ENCODE data around the gene ARHGAP10.

Gene ARHGAP10

GRCh38 chr4:148065075-148065474, 333.2 kb downstream of the ARHGAP10 start:
- Histone ChIP-seq H3K36me3 (ENCODE audit: control insufficient read depth, insufficient read depth, low read length) (no peaks in the 10 kb centered on the region), H3K4me3 (ENCODE audit: insufficient read depth, low read depth, low read length) (no peak overlapping the region), H3K27me3 (ENCODE audit: control insufficient read depth, insufficient read depth, low read length, poor library complexity, severe bottlenecking) (no peaks in the 10 kb centered on the region), H3K9me3 (ENCODE audit: control insufficient read depth, low read length) (no peaks in the 10 kb centered on the region), H3K4me1 (ENCODE audit: control insufficient read depth, insufficient read depth, low read length) (no peaks in the 10 kb centered on the region), H3K27ac (ENCODE audit: insufficient read depth, low read depth, low read length, poor library complexity, severe bottlenecking) (no peak overlapping the region)
- 88 to 96% methylated on average over 4 of the region's 5 CpGs for WGBS, 2 experiments

- Histone ChIP-seq H3K27ac (ENCODE audit: insufficient read depth, low read depth, low read length, poor library complexity, severe bottlenecking) (no peak overlapping the region), H3K36me3 (ENCODE audit: control insufficient read depth, insufficient read depth, low read length) (no peaks in the 10 kb centered on the region), H3K27me3 (ENCODE audit: control insufficient read depth, insufficient read depth, low read length, poor library complexity, severe bottlenecking) (no peaks in the 10 kb centered on the region), H3K4me1 (ENCODE audit: control insufficient read depth, insufficient read depth, low read length) (no peaks in the 10 kb centered on the region), H3K4me3 (ENCODE audit: insufficient read depth, low read depth, low read length) (no peak overlapping the region), H3K9me3 (ENCODE audit: control insufficient read depth, low read length) (no peaks in the 10 kb centered on the region)
- WGBS, 2 experiments: 90 to 92% methylated on average over 6 of the region's 6 CpGs
Measured at GRCh38 chr4:148067301-148067916, 335.5 kb downstream of the ARHGAP10 start.

GRCh38 chr4:148068065-148068911, 336.4 kb downstream of the ARHGAP10 start:
- no peak overlapping the region for H3K27ac ChIP-seq (ENCODE audit: insufficient read depth, low read depth, low read length, poor library complexity, severe bottlenecking)
- no peaks in the 10 kb centered on the region for H3K27me3 ChIP-seq (ENCODE audit: control insufficient read depth, insufficient read depth, low read length, poor library complexity, severe bottlenecking)
- H3K4me3 ChIP-seq (ENCODE audit: insufficient read depth, low read depth, low read length): no peak overlapping the region
- no peaks in the 10 kb centered on the region for H3K9me3 ChIP-seq (ENCODE audit: control insufficient read depth, low read length)
- no peaks in the 10 kb centered on the region for H3K4me1 ChIP-seq (ENCODE audit: control insufficient read depth, insufficient read depth, low read length)
- no peaks in the 10 kb centered on the region for H3K36me3 ChIP-seq (ENCODE audit: control insufficient read depth, insufficient read depth, low read length)
- WGBS, 2 experiments: 86 to 89% methylated on average over 13 of the region's 13 CpGs

GRCh38 chr4:148069086-148069894, 337.4 kb downstream of the ARHGAP10 start:
- Histone ChIP-seq H3K27ac (ENCODE audit: insufficient read depth, low read depth, low read length, poor library complexity, severe bottlenecking) (no peak overlapping the region), H3K4me1 (ENCODE audit: control insufficient read depth, insufficient read depth, low read length) (no peaks in the 10 kb centered on the region), H3K4me3 (ENCODE audit: insufficient read depth, low read depth, low read length) (no peak overlapping the region), H3K9me3 (ENCODE audit: control insufficient read depth, low read length) (no peaks in the 10 kb centered on the region), H3K36me3 (ENCODE audit: control insufficient read depth, insufficient read depth, low read length) (no peaks in the 10 kb centered on the region), H3K27me3 (ENCODE audit: control insufficient read depth, insufficient read depth, low read length, poor library complexity, severe bottlenecking) (no peaks in the 10 kb centered on the region)
- WGBS, 2 experiments: 95 to 98% methylated on average over 7 to 11 of the region's 11 CpGs

- no peaks in the 10 kb centered on the region for H3K9me3 ChIP-seq (ENCODE audit: control insufficient read depth, low read length)
- H3K36me3 ChIP-seq (ENCODE audit: control insufficient read depth, insufficient read depth, low read length): no peaks in the 10 kb centered on the region
- 92 to 96% methylated on average over 3 of the region's 3 CpGs for WGBS, 2 experiments
- no peak overlapping the region for H3K4me3 ChIP-seq (ENCODE audit: insufficient read depth, low read depth, low read length)
- H3K27ac ChIP-seq (ENCODE audit: insufficient read depth, low read depth, low read length, poor library complexity, severe bottlenecking): no peak overlapping the region
- H3K27me3 ChIP-seq (ENCODE audit: control insufficient read depth, insufficient read depth, low read length, poor library complexity, severe bottlenecking): no peaks in the 10 kb centered on the region
- no peaks in the 10 kb centered on the region for H3K4me1 ChIP-seq (ENCODE audit: control insufficient read depth, insufficient read depth, low read length)
Measured at GRCh38 chr4:148069895-148070178, 337.9 kb downstream of the ARHGAP10 start.

- 83 to 87% methylated on average over 4 of the region's 4 CpGs for WGBS, 2 experiments
- no peak overlapping the region for H3K27ac ChIP-seq (ENCODE audit: insufficient read depth, low read depth, low read length, poor library complexity, severe bottlenecking)
- H3K4me1 ChIP-seq (ENCODE audit: control insufficient read depth, insufficient read depth, low read length): no peaks in the 10 kb centered on the region
- no peaks in the 10 kb centered on the region for H3K27me3 ChIP-seq (ENCODE audit: control insufficient read depth, insufficient read depth, low read length, poor library complexity, severe bottlenecking)
- H3K9me3 ChIP-seq (ENCODE audit: control insufficient read depth, low read length): peaks cover 2% of the 10 kb centered on the region
- H3K36me3 ChIP-seq (ENCODE audit: control insufficient read depth, insufficient read depth, low read length): no peaks in the 10 kb centered on the region
- no peak overlapping the region for H3K4me3 ChIP-seq (ENCODE audit: insufficient read depth, low read depth, low read length)
Measured at GRCh38 chr4:148071009-148071408, 339.1 kb downstream of the ARHGAP10 start.

- H3K4me3 ChIP-seq (ENCODE audit: insufficient read depth, low read depth, low read length): no peak overlapping the region
- H3K27me3 ChIP-seq (ENCODE audit: control insufficient read depth, insufficient read depth, low read length, poor library complexity, severe bottlenecking): no peaks in the 10 kb centered on the region
- H3K36me3 ChIP-seq (ENCODE audit: control insufficient read depth, insufficient read depth, low read length): no peaks in the 10 kb centered on the region
- H3K27ac ChIP-seq (ENCODE audit: insufficient read depth, low read depth, low read length, poor library complexity, severe bottlenecking): no peak overlapping the region
- no peaks in the 10 kb centered on the region for H3K4me1 ChIP-seq (ENCODE audit: control insufficient read depth, insufficient read depth, low read length)
- WGBS, 2 experiments: 96 to 97% methylated on average over 9 of the region's 9 CpGs
- H3K9me3 ChIP-seq (ENCODE audit: control insufficient read depth, low read length): peaks cover 2% of the 10 kb centered on the region
Measured at GRCh38 chr4:148072789-148073188, 340.9 kb downstream of the ARHGAP10 start.

- 93 to 97% methylated on average over 6 of the region's 6 CpGs for WGBS, 2 experiments
Measured at GRCh38 chr4:148073349-148073748, 341.5 kb downstream of the ARHGAP10 start.

GRCh38 chr4:148074462-148074861, 342.6 kb downstream of the ARHGAP10 start:
- H3K27me3 ChIP-seq (ENCODE audit: control insufficient read depth, insufficient read depth, low read length, poor library complexity, severe bottlenecking): no peaks in the 10 kb centered on the region
- no peak overlapping the region for H3K27ac ChIP-seq (ENCODE audit: insufficient read depth, low read depth, low read length, poor library complexity, severe bottlenecking)
- H3K4me1 ChIP-seq (ENCODE audit: control insufficient read depth, insufficient read depth, low read length): no peaks in the 10 kb centered on the region
- H3K36me3 ChIP-seq (ENCODE audit: control insufficient read depth, insufficient read depth, low read length): no peaks in the 10 kb centered on the region
- H3K4me3 ChIP-seq (ENCODE audit: insufficient read depth, low read depth, low read length): no peak overlapping the region
- 91 to 94% methylated on average over 5 of the region's 5 CpGs for WGBS, 2 experiments
- H3K9me3 ChIP-seq (ENCODE audit: control insufficient read depth, low read length): peaks cover 2% of the 10 kb centered on the region

More at GRCh38 chr4:148073349-148073748, 341.5 kb downstream of the ARHGAP10 start:
- Histone ChIP-seq H3K27ac (ENCODE audit: insufficient read depth, low read depth, low read length, poor library complexity, severe bottlenecking) (no peak overlapping the region), H3K4me1 (ENCODE audit: control insufficient read depth, insufficient read depth, low read length) (no peaks in the 10 kb centered on the region), H3K9me3 (ENCODE audit: control insufficient read depth, low read length) (peaks cover 2% of the 10 kb centered on the region), H3K27me3 (ENCODE audit: control insufficient read depth, insufficient read depth, low read length, poor library complexity, severe bottlenecking) (no peaks in the 10 kb centered on the region), H3K4me3 (ENCODE audit: insufficient read depth, low read depth, low read length) (no peak overlapping the region), H3K36me3 (ENCODE audit: control insufficient read depth, insufficient read depth, low read length) (no peaks in the 10 kb centered on the region)

- Histone ChIP-seq H3K4me1 (ENCODE audit: control insufficient read depth, insufficient read depth, low read length) (no peaks in the 10 kb centered on the region), H3K27ac (ENCODE audit: insufficient read depth, low read depth, low read length, poor library complexity, severe bottlenecking) (no peak overlapping the region), H3K9me3 (ENCODE audit: control insufficient read depth, low read length) (peaks cover 2% of the 10 kb centered on the region), H3K36me3 (ENCODE audit: control insufficient read depth, insufficient read depth, low read length) (no peaks in the 10 kb centered on the region), H3K27me3 (ENCODE audit: control insufficient read depth, insufficient read depth, low read length, poor library complexity, severe bottlenecking) (no peaks in the 10 kb centered on the region), H3K4me3 (ENCODE audit: insufficient read depth, low read depth, low read length) (no peak overlapping the region)
- whole genome bisulfite sequencing, 2 experiments: 87 to 95% methylated on average over 3 of the region's 3 CpGs
Measured at GRCh38 chr4:148075438-148075837, 343.6 kb downstream of the ARHGAP10 start.

All from ectodermal cell (in vitro differentiated cells).